ENCODE measurements around the gene DECR2.

GRCh38 chr16:400061-400591, 1.6 kb upstream of the DECR2 start:
- TF ChIP-seq CTCF (IDR thresholded peaks at IDR 0.05; ENCODE audit: low read depth, low read length, poor library complexity, severe bottlenecking) (no peak), EZH2phosphoT487 (IDR thresholded peaks at IDR 0.05; ENCODE audit: borderline replicate concordance, low read length) (no peak)
